ENCODE data around the gene SIDT2.

The SIDT2 gene

DNA sequence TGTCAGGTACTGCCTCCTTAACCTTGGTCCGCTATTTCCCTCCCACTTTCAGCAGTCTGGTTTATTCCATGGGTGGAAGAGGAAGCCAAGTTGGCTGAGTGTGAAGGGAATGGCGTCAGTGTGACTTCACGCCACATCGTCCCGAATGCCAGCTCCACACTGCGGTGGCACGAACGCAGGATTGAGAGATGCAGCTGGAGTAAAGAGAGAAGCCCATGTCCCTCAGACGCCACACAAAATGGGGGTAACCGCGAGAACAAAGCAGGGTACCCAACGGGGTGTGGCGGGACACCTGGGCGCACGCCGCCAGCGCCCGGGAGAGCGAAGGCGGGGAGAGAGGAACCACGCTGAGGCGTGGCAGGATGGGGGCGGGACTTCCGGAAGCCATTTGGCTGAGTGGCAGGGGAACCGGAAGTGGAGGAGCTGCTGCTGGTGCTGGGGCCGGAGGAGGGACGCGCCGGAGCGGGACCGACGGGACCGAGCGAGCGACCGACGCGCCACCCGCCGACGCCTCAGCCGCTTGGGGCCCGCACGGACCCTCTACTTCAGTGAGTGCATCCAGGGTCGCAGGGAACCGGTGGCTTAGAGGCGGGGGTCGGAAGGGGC, 34.6 kb upstream of the SIDT2 start, which contains the start of gene PAFAH1B2:
Gene PAFAH1B2, plus strand, starts transcription at position 417 of the 606 bp plus-strand sequence. CDS start 8,161 bp downstream, outside the sequence.
- DNase-seq (ENCODE audit: low read depth): peak; percentile 67
- in situ Hi-C loops (cut with HindIII; ENCODE audit: low sequenced_read_pairs): no loop called here
- peak within 1 kb of the TSS; percentile 74 for H3K4me3 ChIP-seq (ENCODE audit: low read depth, low read length)
- TF ChIP-seq CTCF (IDR thresholded peaks at IDR 0.05; ENCODE audit: low read depth, low read length, missing control alignments): no peak

DNA sequence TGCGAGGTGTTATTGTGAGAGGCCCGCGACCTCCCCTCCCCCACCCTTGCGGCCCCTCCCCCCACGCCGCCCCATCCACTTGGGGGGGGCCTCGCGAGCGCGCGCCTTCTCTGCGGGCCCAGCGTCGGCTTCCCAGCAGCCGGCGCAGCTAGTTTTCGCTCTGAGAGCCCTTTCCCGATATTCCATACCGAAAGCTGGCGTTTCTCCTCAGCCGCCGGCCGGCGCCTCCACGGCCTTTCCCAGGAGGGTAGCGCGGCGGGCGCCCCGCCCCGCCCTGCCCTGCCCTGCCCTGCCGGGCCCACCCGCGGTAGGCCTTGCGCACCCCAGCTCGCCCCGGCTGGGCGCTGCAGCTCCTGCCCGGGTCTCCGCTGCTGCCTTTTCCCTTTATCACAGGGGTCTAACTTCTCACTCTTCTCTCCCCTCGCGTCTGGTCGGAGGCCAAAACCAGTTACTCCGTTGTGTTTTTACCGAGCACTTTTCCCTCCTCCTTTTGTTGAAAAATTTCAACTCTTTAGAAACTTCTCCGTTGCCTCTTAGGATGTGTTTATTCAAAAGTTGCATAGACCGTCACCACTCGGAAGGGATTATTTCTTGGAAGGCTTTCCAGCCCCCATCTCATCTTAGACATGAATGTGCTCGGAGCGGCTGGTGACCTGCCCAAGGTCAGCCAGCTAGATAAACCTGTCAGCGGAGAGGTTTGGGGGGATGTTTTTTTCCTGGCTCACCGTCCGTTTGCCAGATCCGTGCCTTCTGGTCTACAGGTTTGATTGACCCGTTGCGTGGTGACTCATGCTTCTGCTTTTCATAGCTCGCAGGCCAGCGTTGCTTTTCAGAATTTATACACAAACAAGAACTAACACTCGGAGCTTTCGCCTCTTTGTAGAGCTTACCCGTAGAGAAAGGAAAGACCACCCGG, 33.8 kb upstream of the SIDT2 start:
- TF ChIP-seq CTCF (IDR thresholded peaks at IDR 0.05; ENCODE audit: low read depth, low read length, missing control alignments): no peak
- in situ Hi-C loops (cut with HindIII; ENCODE audit: low sequenced_read_pairs): no loop called here
- H3K4me3 ChIP-seq (ENCODE audit: low read depth, low read length): peak overlapping the region; percentile 74
- peak; percentile 41 for DNase-seq (ENCODE audit: low read depth)

- peak; percentile 35 for TF ChIP-seq CTCF (IDR thresholded peaks at IDR 0.05; ENCODE audit: low read depth, low read length, missing control alignments)
- peak overlapping the region; percentile 74 for H3K4me3 ChIP-seq (ENCODE audit: low read depth, low read length)
- peak; percentile 16 for DNase-seq (ENCODE audit: low read depth)
- in situ Hi-C loops (cut with HindIII; ENCODE audit: low sequenced_read_pairs): no loop called here
These were observed 33.2 kb upstream of the SIDT2 start for GRCh38 chr11:117145393-117145761.

DNA sequence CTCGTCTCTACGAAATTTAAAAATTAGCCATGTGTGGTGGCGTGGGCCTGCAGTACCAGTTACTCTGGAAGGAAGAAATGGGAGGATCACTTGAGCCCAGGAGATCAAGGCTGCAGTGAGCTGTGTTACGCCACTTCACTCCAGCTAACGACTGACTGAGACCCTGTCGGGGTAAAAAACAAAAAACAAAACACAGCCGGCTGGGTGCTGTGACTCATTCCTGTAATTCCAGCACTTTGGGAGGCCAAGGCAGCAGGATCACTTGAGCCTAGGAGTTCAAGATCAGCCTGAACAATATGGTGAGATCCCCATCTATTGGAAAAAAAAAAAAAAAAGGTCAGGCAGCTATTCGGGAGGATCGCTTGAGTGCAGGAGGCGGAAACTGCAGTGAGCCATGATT, 32.0 kb upstream of the SIDT2 start:
- DNase-seq (ENCODE audit: low read depth): no peak
- in situ Hi-C loops (cut with HindIII; ENCODE audit: low sequenced_read_pairs): no loop called here
- TF ChIP-seq CTCF (IDR thresholded peaks at IDR 0.05; ENCODE audit: low read depth, low read length, missing control alignments): no peak
- H3K4me3 ChIP-seq (ENCODE audit: low read depth, low read length): peak overlapping the region; percentile 5

GRCh38 chr11:117152066-117152465, 26.5 kb upstream of the SIDT2 start:
- no peak for DNase-seq (ENCODE audit: low read depth)
- no peak for TF ChIP-seq CTCF (IDR thresholded peaks at IDR 0.05; ENCODE audit: low read depth, low read length, missing control alignments)
- H3K4me3 ChIP-seq (ENCODE audit: low read depth, low read length): no peak overlapping the region
- in situ Hi-C loops (cut with HindIII; ENCODE audit: low sequenced_read_pairs): no loop called here

DNA sequence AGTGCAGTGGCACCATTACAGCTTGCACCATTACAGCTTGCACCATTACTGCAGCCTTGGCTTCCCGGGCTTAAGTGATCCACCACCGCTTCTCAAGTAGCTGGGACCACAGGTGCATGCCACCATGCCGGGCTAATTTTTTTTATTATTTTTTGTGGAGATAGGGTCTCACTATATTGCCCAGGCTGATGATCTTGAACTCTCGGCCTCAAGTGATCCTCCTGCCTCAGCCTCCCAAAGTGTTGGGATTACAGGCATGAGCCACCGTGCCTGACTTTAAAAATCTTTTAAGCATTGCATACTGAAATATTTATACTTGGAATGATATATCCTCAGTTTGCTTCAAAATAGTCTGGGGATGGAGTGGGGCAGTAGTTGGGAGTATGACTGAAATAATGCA, 24.1 kb upstream of the SIDT2 start:
- in situ Hi-C loops (cut with HindIII; ENCODE audit: low sequenced_read_pairs): no loop called here
- no peak for DNase-seq (ENCODE audit: low read depth)
- H3K4me3 ChIP-seq (ENCODE audit: low read depth, low read length): no peak overlapping the region
- TF ChIP-seq CTCF (IDR thresholded peaks at IDR 0.05; ENCODE audit: low read depth, low read length, missing control alignments): no peak
